ENCODE data around the gene BHLHE40.

Gene BHLHE40

GRCh38 chr3:5021116-5022092, 42.2 kb downstream of the BHLHE40 start:
- DNase-seq = no peak

- no peak for DNase-seq
These were observed 43.1 kb downstream of the BHLHE40 start for GRCh38 chr3:5022187-5022965.

- DNase-seq = no peak
These were observed 43.9 kb downstream of the BHLHE40 start for GRCh38 chr3:5022966-5023776.

- DNase-seq = no peak
These were observed 44.6 kb downstream of the BHLHE40 start for GRCh38 chr3:5023777-5024346.

GRCh38 chr3:5026046-5026362, 46.8 kb downstream of the BHLHE40 start:
- DNase-seq = no peak

GRCh38 chr3:5029715-5030114, 50.5 kb downstream of the BHLHE40 start:
- DNase-seq = no peak

- no peak for DNase-seq
These were observed 50.9 kb downstream of the BHLHE40 start for GRCh38 chr3:5030152-5030551.

GRCh38 chr3:5032844-5033243, 53.6 kb downstream of the BHLHE40 start:
- no peak for DNase-seq

All from CD4-positive, alpha-beta T cell treated with Interferon alpha-2 for 1 hour (primary cell).